OCI-LY1 (cell line): Measurements from ENCODE around the gene CDC27.

Experiments used
- H2AFZ ChIP-seq: fragments of 200-600 bp; sonication (generic), shearing (Covaris generic); 2 replicates; pipeline ENCODE4 v1.6.0; 2014; ENCODE audit warnings: antibody characterized with exemption, mild to moderate bottlenecking, low read length
- H3F3A ChIP-seq: fragments of 200-600 bp; sonication (generic), shearing (Covaris generic); 2 replicates; pipeline ENCODE4 v1.6.0; 2014; ENCODE audit warnings: mild to moderate bottlenecking, antibody characterized with exemption, low read length, moderate library complexity; ENCODE audit not compliant: insufficient read depth
- H3K27ac ChIP-seq: fragments of 200-600 bp; sonication (generic); 2 replicates; pipeline ENCODE4 v1.5.1; 2014; ENCODE audit warnings: low read length, mixed run types, mild to moderate bottlenecking, low read depth; ENCODE audit not compliant: poor library complexity, severe bottlenecking
- H3K27me3 ChIP-seq: fragments of 200-600 bp; sonication (generic); 2 replicates; pipeline ENCODE4 v1.6.0; 2014; ENCODE audit warnings: antibody characterized with exemption, mild to moderate bottlenecking, low read length, moderate library complexity; ENCODE audit not compliant: insufficient read depth
- H3K36me3 ChIP-seq: fragments of 200-600 bp; sonication (generic); 2 replicates; pipeline ENCODE4 v1.6.1; 2014; ENCODE audit warnings: mild to moderate bottlenecking, antibody characterized with exemption, low read length, moderate library complexity, mixed read lengths; ENCODE audit not compliant: insufficient read depth
- H3K4me1 ChIP-seq: fragments of 200-600 bp; sonication (generic); 2 replicates; pipeline ENCODE4 v1.5.1; 2014; ENCODE audit warnings: mild to moderate bottlenecking, low read length, moderate library complexity; ENCODE audit not compliant: insufficient read depth, severe bottlenecking
- H3K4me2 ChIP-seq: fragments of 200-600 bp; sonication (generic), shearing (Covaris generic); 2 replicates; pipeline ENCODE4 v1.6.1; 2014; ENCODE audit warnings: low read length
- H3K4me3 ChIP-seq: fragments of 200-600 bp; sonication (generic); 2 replicates; pipeline ENCODE4 v1.5.1; 2014; ENCODE audit warnings: low read length, low read depth, mild to moderate bottlenecking, mixed read lengths; ENCODE audit not compliant: poor library complexity, severe bottlenecking
- H3K79me2 ChIP-seq: fragments of 200-600 bp; shearing (Covaris generic); 2 replicates; pipeline ENCODE4 v1.6.1; 2016; ENCODE audit warnings: mixed run types, low read length, mixed read lengths; ENCODE audit not compliant: insufficient read depth
- H3K9ac ChIP-seq: fragments of 200-600 bp; sonication (generic), shearing (Covaris generic); 2 replicates; pipeline ENCODE4 v1.6.1; 2014; ENCODE audit warnings: mild to moderate bottlenecking, low read length, mixed read lengths
- H3K9me2 ChIP-seq: fragments of 200-600 bp; sonication (generic), shearing (Covaris generic); 2 replicates; pipeline ENCODE4 v1.6.1; 2014; ENCODE audit warnings: low read depth, mild to moderate bottlenecking, low read length, mixed read lengths
- H3K9me3 ChIP-seq: fragments of 200-600 bp; shearing (Covaris generic); 2 replicates; pipeline ENCODE4 v1.6.1; 2014; ENCODE audit warnings: low read length, mixed read lengths
- H4K20me1 ChIP-seq: fragments of 200-600 bp; sonication (generic), shearing (Covaris generic); 2 replicates; pipeline ENCODE4 v1.6.0; 2016; ENCODE audit warnings: mild to moderate bottlenecking, low read length; ENCODE audit not compliant: insufficient read depth
- EZH2 ChIP-seq: fragments of 200-600 bp; sonication (generic), shearing (Covaris generic); IDR thresholded peaks from 2 replicates; pipeline ENCODE4 v1.8.0; 2017; ENCODE audit warnings: borderline replicate concordance, mixed run types, mild to moderate bottlenecking, antibody characterized with exemption, low read length, moderate library complexity, mixed read lengths
- TF ChIP-seq, protein P1 (sequence below): fragments of 200-600 bp; sonication (generic), shearing (Covaris generic); IDR thresholded peaks from 2 replicates; pipeline ENCODE4 v1.5.1; 2017; ENCODE audit warnings: mild to moderate bottlenecking, antibody characterized with exemption, low read length, moderate library complexity, mixed read lengths

The CDC27 gene, protein sequence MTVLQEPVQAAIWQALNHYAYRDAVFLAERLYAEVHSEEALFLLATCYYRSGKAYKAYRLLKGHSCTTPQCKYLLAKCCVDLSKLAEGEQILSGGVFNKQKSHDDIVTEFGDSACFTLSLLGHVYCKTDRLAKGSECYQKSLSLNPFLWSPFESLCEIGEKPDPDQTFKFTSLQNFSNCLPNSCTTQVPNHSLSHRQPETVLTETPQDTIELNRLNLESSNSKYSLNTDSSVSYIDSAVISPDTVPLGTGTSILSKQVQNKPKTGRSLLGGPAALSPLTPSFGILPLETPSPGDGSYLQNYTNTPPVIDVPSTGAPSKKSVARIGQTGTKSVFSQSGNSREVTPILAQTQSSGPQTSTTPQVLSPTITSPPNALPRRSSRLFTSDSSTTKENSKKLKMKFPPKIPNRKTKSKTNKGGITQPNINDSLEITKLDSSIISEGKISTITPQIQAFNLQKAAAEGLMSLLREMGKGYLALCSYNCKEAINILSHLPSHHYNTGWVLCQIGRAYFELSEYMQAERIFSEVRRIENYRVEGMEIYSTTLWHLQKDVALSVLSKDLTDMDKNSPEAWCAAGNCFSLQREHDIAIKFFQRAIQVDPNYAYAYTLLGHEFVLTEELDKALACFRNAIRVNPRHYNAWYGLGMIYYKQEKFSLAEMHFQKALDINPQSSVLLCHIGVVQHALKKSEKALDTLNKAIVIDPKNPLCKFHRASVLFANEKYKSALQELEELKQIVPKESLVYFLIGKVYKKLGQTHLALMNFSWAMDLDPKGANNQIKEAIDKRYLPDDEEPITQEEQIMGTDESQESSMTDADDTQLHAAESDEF

DNA sequence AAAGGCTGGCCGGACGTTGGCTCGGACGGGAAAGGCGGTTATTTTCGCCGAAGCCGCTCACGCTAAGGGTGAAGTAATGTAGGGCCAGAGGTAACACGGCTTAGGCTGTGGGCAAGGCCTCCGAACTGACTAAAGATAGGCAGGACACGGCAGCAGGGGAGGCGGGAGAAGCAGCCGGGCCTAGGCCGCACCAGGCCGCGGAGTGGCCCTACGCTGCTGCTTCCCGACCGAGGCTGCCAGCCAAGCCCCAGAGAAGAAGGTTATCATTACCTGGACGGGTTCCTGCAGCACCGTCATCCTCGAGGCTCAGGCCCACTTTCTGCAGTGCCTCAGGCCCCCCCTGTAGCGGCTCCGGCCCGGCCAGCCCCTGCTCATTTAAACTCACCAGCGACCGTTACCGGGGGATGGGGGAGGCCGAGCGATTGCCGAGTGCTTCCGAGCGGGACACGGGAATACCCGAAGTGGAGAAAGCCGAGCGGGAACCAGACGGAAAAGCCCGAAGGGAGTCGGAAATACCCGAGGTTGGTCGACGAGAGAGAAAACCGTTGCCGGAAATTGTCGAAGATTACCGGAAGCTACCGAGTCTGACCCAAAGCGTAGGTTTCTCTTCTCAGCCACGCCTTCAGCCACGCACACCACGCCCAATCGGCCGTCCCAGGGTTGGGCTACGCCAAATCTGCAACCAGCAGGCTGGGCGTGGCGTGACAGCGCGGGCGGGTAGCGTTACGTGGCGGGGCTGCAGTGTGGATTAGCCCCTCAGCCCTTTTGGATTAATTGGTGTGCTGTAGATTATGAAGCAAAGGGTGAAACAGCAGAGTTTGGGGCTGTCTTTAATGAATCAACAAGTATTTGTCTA lies at the start of gene CDC27:
CDC27 (minus strand) TSS at position 420 of the 856 bp plus-strand sequence; CDS start at position 297, 123 bp downstream.
- H2AFZ ChIP-seq = peak within 1 kb of the TSS; percentile 84; the same call in 1 of the 2 replicates
- H3K36me3 ChIP-seq = peaks cover 32% of the 10 kb centered on the region
- no peaks in the 10 kb centered on the region for H3K27me3 ChIP-seq
- H3F3A ChIP-seq = 0 out of 2 replicates have a peak, but pooled peaks cover 4% of the 10 kb centered on the region
- TF ChIP-seq, protein P1, sequence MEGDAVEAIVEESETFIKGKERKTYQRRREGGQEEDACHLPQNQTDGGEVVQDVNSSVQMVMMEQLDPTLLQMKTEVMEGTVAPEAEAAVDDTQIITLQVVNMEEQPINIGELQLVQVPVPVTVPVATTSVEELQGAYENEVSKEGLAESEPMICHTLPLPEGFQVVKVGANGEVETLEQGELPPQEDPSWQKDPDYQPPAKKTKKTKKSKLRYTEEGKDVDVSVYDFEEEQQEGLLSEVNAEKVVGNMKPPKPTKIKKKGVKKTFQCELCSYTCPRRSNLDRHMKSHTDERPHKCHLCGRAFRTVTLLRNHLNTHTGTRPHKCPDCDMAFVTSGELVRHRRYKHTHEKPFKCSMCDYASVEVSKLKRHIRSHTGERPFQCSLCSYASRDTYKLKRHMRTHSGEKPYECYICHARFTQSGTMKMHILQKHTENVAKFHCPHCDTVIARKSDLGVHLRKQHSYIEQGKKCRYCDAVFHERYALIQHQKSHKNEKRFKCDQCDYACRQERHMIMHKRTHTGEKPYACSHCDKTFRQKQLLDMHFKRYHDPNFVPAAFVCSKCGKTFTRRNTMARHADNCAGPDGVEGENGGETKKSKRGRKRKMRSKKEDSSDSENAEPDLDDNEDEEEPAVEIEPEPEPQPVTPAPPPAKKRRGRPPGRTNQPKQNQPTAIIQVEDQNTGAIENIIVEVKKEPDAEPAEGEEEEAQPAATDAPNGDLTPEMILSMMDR = no peak
- TF ChIP-seq EZH2 = no peak
- H3K4me2 ChIP-seq = peak within 1 kb of the TSS; percentile 92
- H3K9me2 ChIP-seq = no peaks in the 10 kb centered on the region
- H3K79me2 ChIP-seq = peaks cover 47% of the 10 kb centered on the region
- no peaks in the 10 kb centered on the region for H4K20me1 ChIP-seq
- H3K9me3 ChIP-seq = peaks cover 7% of the 10 kb centered on the region; the same call in 1 of the 2 replicates
- H3K27ac ChIP-seq = peak within 1 kb of the TSS; percentile 88
- H3K4me3 ChIP-seq = peak within 1 kb of the TSS; percentile 94
- peak within 1 kb of the TSS; percentile 99 for H3K9ac ChIP-seq
- peaks cover 55% of the 10 kb centered on the region for H3K4me1 ChIP-seq

DNA sequence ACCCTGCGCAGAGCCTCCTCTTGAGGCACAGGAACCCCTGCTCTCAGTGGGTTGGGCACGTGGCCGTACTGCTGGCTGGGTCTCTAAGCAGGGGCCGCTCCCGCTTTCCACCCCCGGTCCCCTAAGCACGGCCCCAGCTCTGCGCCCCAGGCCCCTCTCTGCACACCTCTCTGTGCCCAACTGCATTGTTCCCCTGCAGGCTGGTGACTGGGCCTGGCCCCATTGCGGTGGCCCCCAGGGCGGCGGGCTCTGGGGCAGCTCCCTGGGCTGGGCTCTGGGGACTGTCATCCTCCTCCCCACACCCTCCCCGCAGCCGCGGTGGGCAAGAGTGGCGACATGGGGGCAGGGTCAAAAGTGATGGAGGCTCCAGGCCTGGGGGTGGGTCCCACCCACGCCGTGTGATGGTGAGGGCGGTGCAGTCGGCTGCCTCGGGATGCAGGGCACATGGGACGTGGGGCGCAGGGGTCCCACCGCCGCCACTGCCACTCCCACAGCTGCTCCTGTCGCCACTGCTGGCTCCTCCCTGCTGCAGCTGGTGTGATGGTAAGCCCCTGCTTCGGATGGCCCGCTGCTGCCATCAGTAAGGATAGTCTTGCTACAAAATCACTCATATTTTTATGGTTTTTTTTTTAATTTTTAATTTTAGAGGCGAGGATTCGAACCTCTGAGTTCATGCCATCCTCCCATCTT lies 49.4 kb upstream of the CDC27 start:
- TF ChIP-seq EZH2 = no peak
- TF ChIP-seq, protein P1 = no peak
- no peak overlapping the region for H3K4me2 ChIP-seq
- no peak overlapping the region for H3K27ac ChIP-seq
- H3K9me2 ChIP-seq = no peaks in the 10 kb centered on the region
- H3K27me3 ChIP-seq = no peaks in the 10 kb centered on the region
- peaks cover 17% of the 10 kb centered on the region for H3K4me1 ChIP-seq
- H2AFZ ChIP-seq = no peak overlapping the region
- H3K4me3 ChIP-seq = no peak overlapping the region
- H3K9ac ChIP-seq = no peak overlapping the region
- no peaks in the 10 kb centered on the region for H3F3A ChIP-seq
- H4K20me1 ChIP-seq = no peaks in the 10 kb centered on the region
- H3K36me3 ChIP-seq = no peaks in the 10 kb centered on the region
- no peaks in the 10 kb centered on the region for H3K79me2 ChIP-seq
- H3K9me3 ChIP-seq = peaks cover 7% of the 10 kb centered on the region

- H3K4me3 ChIP-seq = no peak overlapping the region
- H3K36me3 ChIP-seq = no peaks in the 10 kb centered on the region
- no peak overlapping the region for H2AFZ ChIP-seq
- no peaks in the 10 kb centered on the region for H4K20me1 ChIP-seq
- no peak overlapping the region for H3K9ac ChIP-seq
- no peak for TF ChIP-seq EZH2
- TF ChIP-seq, protein P1 = no peak
- H3K27me3 ChIP-seq = no peaks in the 10 kb centered on the region
- H3K4me1 ChIP-seq = peaks cover 15% of the 10 kb centered on the region
- no peak overlapping the region for H3K27ac ChIP-seq
- H3F3A ChIP-seq = no peaks in the 10 kb centered on the region
- no peaks in the 10 kb centered on the region for H3K79me2 ChIP-seq
- H3K9me2 ChIP-seq = no peaks in the 10 kb centered on the region
- H3K4me2 ChIP-seq = no peak overlapping the region
- H3K9me3 ChIP-seq = peaks cover 7% of the 10 kb centered on the region
Measured at GRCh38 chr17:47237841-47238240, 48.7 kb upstream of the CDC27 start.
